Measurements from ENCODE around the gene LMTK3.

- TF ChIP-seq POLR2A (IDR thresholded peaks at IDR 0.05; ENCODE audit: low read depth) (no peak), EP300 (IDR thresholded peaks at IDR 0.05) (no peak)
- TF ChIP-seq, protein P1, sequence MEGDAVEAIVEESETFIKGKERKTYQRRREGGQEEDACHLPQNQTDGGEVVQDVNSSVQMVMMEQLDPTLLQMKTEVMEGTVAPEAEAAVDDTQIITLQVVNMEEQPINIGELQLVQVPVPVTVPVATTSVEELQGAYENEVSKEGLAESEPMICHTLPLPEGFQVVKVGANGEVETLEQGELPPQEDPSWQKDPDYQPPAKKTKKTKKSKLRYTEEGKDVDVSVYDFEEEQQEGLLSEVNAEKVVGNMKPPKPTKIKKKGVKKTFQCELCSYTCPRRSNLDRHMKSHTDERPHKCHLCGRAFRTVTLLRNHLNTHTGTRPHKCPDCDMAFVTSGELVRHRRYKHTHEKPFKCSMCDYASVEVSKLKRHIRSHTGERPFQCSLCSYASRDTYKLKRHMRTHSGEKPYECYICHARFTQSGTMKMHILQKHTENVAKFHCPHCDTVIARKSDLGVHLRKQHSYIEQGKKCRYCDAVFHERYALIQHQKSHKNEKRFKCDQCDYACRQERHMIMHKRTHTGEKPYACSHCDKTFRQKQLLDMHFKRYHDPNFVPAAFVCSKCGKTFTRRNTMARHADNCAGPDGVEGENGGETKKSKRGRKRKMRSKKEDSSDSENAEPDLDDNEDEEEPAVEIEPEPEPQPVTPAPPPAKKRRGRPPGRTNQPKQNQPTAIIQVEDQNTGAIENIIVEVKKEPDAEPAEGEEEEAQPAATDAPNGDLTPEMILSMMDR (IDR thresholded peaks at IDR 0.05), result no peak
Measured at GRCh38 chr19:48513289-48514122, 1.9 kb upstream of the LMTK3 start.
